Measurements from ENCODE around the gene KRT25.
"Not testable (repeated sequence)": the region's sequence is repeated elsewhere in the genome, so short reads cannot be mapped to it uniquely, and the experiment has no call there.

Gene KRT25

GRCh38 chr17:40748666-40749065 lies 6.5 kb downstream of the KRT25 start:
- not testable (repeated sequence) for H3K36me3 ChIP-seq (ENCODE audit: control insufficient read depth in 1 of 2, insufficient read depth in 2 of 2, low read length in 2 of 2); H3K79me1 ChIP-seq (ENCODE audit: low read length); H2BK120ac ChIP-seq (ENCODE audit: insufficient read depth, low read length, poor library complexity); H3K14ac ChIP-seq (ENCODE audit: low read length); DNase-seq; H2AFZ ChIP-seq (ENCODE audit: insufficient read depth, low read length, poor library complexity); H3K9me3 ChIP-seq (ENCODE audit: insufficient read depth, low read depth, low read length); H2BK5ac ChIP-seq (ENCODE audit: low read depth, low read length, poor library complexity); H3K4me2 ChIP-seq (ENCODE audit: low read length); H4K8ac ChIP-seq (ENCODE audit: low read depth, low read length); H3K27ac ChIP-seq (ENCODE audit: low read depth, low read length); H3K4me1 ChIP-seq (ENCODE audit: control insufficient read depth in 1 of 2, insufficient read depth in 2 of 2, low read length in 2 of 2); H3K9ac ChIP-seq (ENCODE audit: low read length); H2AK5ac ChIP-seq (ENCODE audit: low read length); H3K4me3 ChIP-seq (ENCODE audit: low read depth, low read length); H3K23ac ChIP-seq (ENCODE audit: low read length); H4K91ac ChIP-seq (ENCODE audit: low read depth, low read length); H3K4ac ChIP-seq (ENCODE audit: low read depth, low read length); H4K12ac ChIP-seq (ENCODE audit: low read depth, low read length); H3K27me3 ChIP-seq (ENCODE audit: insufficient read depth, low read length); H3K18ac ChIP-seq (ENCODE audit: low read length); H3K79me2 ChIP-seq (ENCODE audit: control insufficient read depth, insufficient read depth, low read length, poor library complexity); H2BK12ac ChIP-seq (ENCODE audit: low read length)
- WGBS (ENCODE audit: extremely low coverage, insufficient coverage, insufficient read length) = no CpG with 5 or more reads among the region's 1 CpG

GRCh38 chr17:40738553-40738952 lies 16.6 kb downstream of the KRT25 start:
- Histone ChIP-seq H3K4me3 (ENCODE audit: low read depth, low read length) (no peak overlapping the region), H3K79me2 (ENCODE audit: control insufficient read depth, insufficient read depth, low read length, poor library complexity) (no peaks in the 10 kb centered on the region), H4K8ac (ENCODE audit: low read depth, low read length) (no peak overlapping the region), H2BK12ac (ENCODE audit: low read length) (no peak overlapping the region), H2AK5ac (ENCODE audit: low read length) (no peak overlapping the region), H2AFZ (ENCODE audit: insufficient read depth, low read length, poor library complexity) (no peak overlapping the region), H3K4me1 (ENCODE audit: control insufficient read depth in 1 of 2, insufficient read depth in 2 of 2, low read length in 2 of 2) (no peaks in the 10 kb centered on the region), H3K36me3 (ENCODE audit: control insufficient read depth in 1 of 2, insufficient read depth in 2 of 2, low read length in 2 of 2) (no peaks in the 10 kb centered on the region), H4K91ac (ENCODE audit: low read depth, low read length) (no peak overlapping the region), H2BK5ac (ENCODE audit: low read depth, low read length, poor library complexity) (no peak overlapping the region), H3K9me3 (ENCODE audit: insufficient read depth, low read depth, low read length) (no peaks in the 10 kb centered on the region), H3K79me1 (ENCODE audit: low read length) (no peaks in the 10 kb centered on the region), H3K27ac (ENCODE audit: low read depth, low read length) (no peak overlapping the region), H3K23ac (ENCODE audit: low read length) (no peak overlapping the region), H3K27me3 (ENCODE audit: insufficient read depth, low read length) (no peaks in the 10 kb centered on the region), H3K9ac (ENCODE audit: low read length) (no peak overlapping the region), H3K4me2 (ENCODE audit: low read length) (no peak overlapping the region), H4K12ac (ENCODE audit: low read depth, low read length) (no peak overlapping the region), H2BK120ac (ENCODE audit: insufficient read depth, low read length, poor library complexity) (no peak overlapping the region), H3K18ac (ENCODE audit: low read length) (no peak overlapping the region), H3K4ac (ENCODE audit: low read depth, low read length) (no peak overlapping the region), H3K14ac (ENCODE audit: low read length) (no peak overlapping the region)
- WGBS (ENCODE audit: extremely low coverage, insufficient coverage, insufficient read length) = no CpG with 5 or more reads among the region's 4 CpGs
- no peak for DNase-seq

GRCh38 chr17:40735016-40735415 lies 20.1 kb downstream of the KRT25 start:
- H4K12ac ChIP-seq (ENCODE audit: low read depth, low read length) = no peak overlapping the region
- no peak overlapping the region for H2BK120ac ChIP-seq (ENCODE audit: insufficient read depth, low read length, poor library complexity)
- no peak overlapping the region for H3K9ac ChIP-seq (ENCODE audit: low read length)
- no peak overlapping the region for H2BK12ac ChIP-seq (ENCODE audit: low read length)
- H3K27ac ChIP-seq (ENCODE audit: low read depth, low read length) = no peak overlapping the region
- H3K79me2 ChIP-seq (ENCODE audit: control insufficient read depth, insufficient read depth, low read length, poor library complexity) = no peaks in the 10 kb centered on the region
- H4K8ac ChIP-seq (ENCODE audit: low read depth, low read length) = no peak overlapping the region
- no peak overlapping the region for H2AK5ac ChIP-seq (ENCODE audit: low read length)
- no peak overlapping the region for H3K18ac ChIP-seq (ENCODE audit: low read length)
- no peaks in the 10 kb centered on the region for H3K4me1 ChIP-seq (ENCODE audit: control insufficient read depth in 1 of 2, insufficient read depth in 2 of 2, low read length in 2 of 2)
- DNase-seq = no peak
- peaks cover 2% of the 10 kb centered on the region for H3K9me3 ChIP-seq (ENCODE audit: insufficient read depth, low read depth, low read length)
- no peaks in the 10 kb centered on the region for H3K36me3 ChIP-seq (ENCODE audit: control insufficient read depth in 1 of 2, insufficient read depth in 2 of 2, low read length in 2 of 2)
- H3K27me3 ChIP-seq (ENCODE audit: insufficient read depth, low read length) = no peaks in the 10 kb centered on the region
- no peaks in the 10 kb centered on the region for H3K79me1 ChIP-seq (ENCODE audit: low read length)
- no peak overlapping the region for H3K4ac ChIP-seq (ENCODE audit: low read depth, low read length)
- H3K23ac ChIP-seq (ENCODE audit: low read length) = no peak overlapping the region
- no peak overlapping the region for H3K14ac ChIP-seq (ENCODE audit: low read length)
- H2BK5ac ChIP-seq (ENCODE audit: low read depth, low read length, poor library complexity) = no peak overlapping the region
- no peak overlapping the region for H3K4me3 ChIP-seq (ENCODE audit: low read depth, low read length)
- H3K4me2 ChIP-seq (ENCODE audit: low read length) = no peak overlapping the region
- no CpG with 5 or more reads among the region's 1 CpG for WGBS (ENCODE audit: extremely low coverage, insufficient coverage, insufficient read length)
- H2AFZ ChIP-seq (ENCODE audit: insufficient read depth, low read length, poor library complexity) = no peak overlapping the region
- no peak overlapping the region for H4K91ac ChIP-seq (ENCODE audit: low read depth, low read length)

GRCh38 chr17:40734018-40734417 lies 21.1 kb downstream of the KRT25 start:
- no peak overlapping the region for H2BK12ac ChIP-seq (ENCODE audit: low read length)
- H3K36me3 ChIP-seq (ENCODE audit: control insufficient read depth in 1 of 2, insufficient read depth in 2 of 2, low read length in 2 of 2) = no peaks in the 10 kb centered on the region
- no peak overlapping the region for H3K23ac ChIP-seq (ENCODE audit: low read length)
- WGBS (ENCODE audit: extremely low coverage, insufficient coverage, insufficient read length) = no CpG with 5 or more reads among the region's 6 CpGs
- no peak overlapping the region for H2BK120ac ChIP-seq (ENCODE audit: insufficient read depth, low read length, poor library complexity)
- no peak overlapping the region for H3K14ac ChIP-seq (ENCODE audit: low read length)
- no peak overlapping the region for H4K8ac ChIP-seq (ENCODE audit: low read depth, low read length)
- H3K79me1 ChIP-seq (ENCODE audit: low read length) = no peaks in the 10 kb centered on the region
- H3K4ac ChIP-seq (ENCODE audit: low read depth, low read length) = no peak overlapping the region
- H4K91ac ChIP-seq (ENCODE audit: low read depth, low read length) = no peak overlapping the region
- DNase-seq = no peak
- no peaks in the 10 kb centered on the region for H3K27me3 ChIP-seq (ENCODE audit: insufficient read depth, low read length)
- no peaks in the 10 kb centered on the region for H3K79me2 ChIP-seq (ENCODE audit: control insufficient read depth, insufficient read depth, low read length, poor library complexity)
- H3K18ac ChIP-seq (ENCODE audit: low read length) = no peak overlapping the region
- H4K12ac ChIP-seq (ENCODE audit: low read depth, low read length) = no peak overlapping the region
- H2AK5ac ChIP-seq (ENCODE audit: low read length) = no peak overlapping the region
- peaks cover 2% of the 10 kb centered on the region for H3K9me3 ChIP-seq (ENCODE audit: insufficient read depth, low read depth, low read length)
- no peak overlapping the region for H2BK5ac ChIP-seq (ENCODE audit: low read depth, low read length, poor library complexity)
- H3K4me3 ChIP-seq (ENCODE audit: low read depth, low read length) = no peak overlapping the region
- H3K4me2 ChIP-seq (ENCODE audit: low read length) = no peak overlapping the region
- H2AFZ ChIP-seq (ENCODE audit: insufficient read depth, low read length, poor library complexity) = no peak overlapping the region
- H3K4me1 ChIP-seq (ENCODE audit: control insufficient read depth in 1 of 2, insufficient read depth in 2 of 2, low read length in 2 of 2) = no peaks in the 10 kb centered on the region
- no peak overlapping the region for H3K27ac ChIP-seq (ENCODE audit: low read depth, low read length)
- H3K9ac ChIP-seq (ENCODE audit: low read length) = no peak overlapping the region
